Liver (tissue), 3 donors: Measurements from ENCODE around the gene LPAR1.

Source experiments
- CTCF ChIP-seq: fragments of 150-350 bp; IDR thresholded peaks from 2 replicates; pipeline ENCODE4 v1.5.1; 2017; ENCODE audit warnings: improper control_type of control experiment, low read depth, low read length; ENCODE audit not compliant: missing input control
- HNF4G ChIP-seq: IDR thresholded peaks from 2 replicates; pipeline ENCODE4 v1.6.1; 2016; ENCODE audit warnings: antibody characterized with exemption
- MAX ChIP-seq: IDR thresholded peaks from 2 replicates; pipeline ENCODE4 v1.6.1; 2016; ENCODE audit warnings: antibody characterized with exemption
- SP1 ChIP-seq: IDR thresholded peaks from 2 replicates; pipeline ENCODE4 v1.6.1; 2018; ENCODE audit warnings: antibody characterized with exemption, mild to moderate bottlenecking
- YY1 ChIP-seq: IDR thresholded peaks from 2 replicates; pipeline ENCODE4 v1.6.1; 2016; ENCODE audit warnings: antibody characterized with exemption, mild to moderate bottlenecking
- donor health status: healthy.
- donor health status: healthy.

- no peak for TF ChIP-seq SP1
- TF ChIP-seq YY1: no peak
- no peak for TF ChIP-seq CTCF
- no peak for TF ChIP-seq MAX
- no peak for TF ChIP-seq HNF4G
Observed at GRCh38 chr9:111034898-111035539, 3.3 kb downstream of the LPAR1 start.
